Measurements from ENCODE around the gene PLBD1. TPM values are rescaled to one million over a fixed set of nuclear protein-coding genes. Genes with fewer than 3 reads are reported as not detected.
A peak's percentile ranks its signal among the peaks of the same experiment; 100 is the strongest.

PLBD1 gene
- total RNA-seq, 1 experiment from 2014 or later, result 21.1 TPM

- intact Hi-C loops (cut with micrococcal nuclease; ENCODE audit: unreplicated experiment), result loop anchor here (5.0 kb wide), 4 partner anchors 143 to 273 kb away; partner anchors contain the start of gene ATF7IP
- CTCF ChIA-PET, result no interaction called here
- no peak overlapping the region for H3K4me3 Mint-ChIP-seq (ENCODE audit: unreplicated experiment)
- no peak overlapping the region for H3K4me3 ChIP-seq (ENCODE audit: low read depth, low read length)
- H3K27me3 ChIP-seq (replicated peaks; ENCODE audit: control insufficient read depth, insufficient read depth, low read length), result no peaks in the 10 kb centered on the region
- H3K27me3 Mint-ChIP-seq (ENCODE audit: insufficient read depth, unreplicated experiment), result no peaks in the 10 kb centered on the region
- no peak for DNase-seq
- no TSS peak for BruUV-seq (replicated peaks)
- peaks cover 14% of the 10 kb centered on the region for H3K4me1 ChIP-seq
- H3K27ac Mint-ChIP-seq (ENCODE audit: unreplicated experiment), result peak overlapping the region; percentile 31
- TF ChIP-seq CTCF (IDR thresholded peaks at IDR 0.05; ENCODE audit: insufficient read depth in 1 of 2, low read depth in 1 of 2, low read length in 1 of 2, severe bottlenecking in 1 of 2, unreplicated experiment in 1 of 2), result no peak
- POLR2A ChIA-PET, result interaction anchor here (0.6 kb wide), 1 partner anchor 17 kb away, joined by 4 read pairs; no protein-coding TSS in a partner anchor
- H3K36me3 ChIP-seq (ENCODE audit: control insufficient read depth, insufficient read depth, low read length), result no peaks in the 10 kb centered on the region
- no peaks in the 10 kb centered on the region for H3K9me3 ChIP-seq
- peaks cover 44% of the 10 kb centered on the region for H3K36me3 Mint-ChIP-seq (ENCODE audit: insufficient read depth, unreplicated experiment)
- H3K9me3 Mint-ChIP-seq (ENCODE audit: unreplicated experiment), result no peaks in the 10 kb centered on the region
- peaks cover 10% of the 10 kb centered on the region for H3K4me1 Mint-ChIP-seq (ENCODE audit: low read depth, unreplicated experiment)
Measured at GRCh38 chr12:14510574-14510973, 57.1 kb downstream of the PLBD1 start.

GRCh38 chr12:14505626-14506596 is 61.8 kb downstream of the PLBD1 start:
- no peak overlapping the region for H3K4me3 Mint-ChIP-seq (ENCODE audit: unreplicated experiment)
- no peak for DNase-seq
- H3K4me3 ChIP-seq (ENCODE audit: low read depth, low read length), result no peak overlapping the region
- POLR2A ChIA-PET, result no interaction called here
- H3K27me3 Mint-ChIP-seq (ENCODE audit: insufficient read depth, unreplicated experiment), result no peaks in the 10 kb centered on the region
- peaks cover 61% of the 10 kb centered on the region for H3K36me3 Mint-ChIP-seq (ENCODE audit: insufficient read depth, unreplicated experiment)
- intact Hi-C loops (cut with micrococcal nuclease; ENCODE audit: unreplicated experiment), result no loop called here
- H3K9me3 Mint-ChIP-seq (ENCODE audit: unreplicated experiment), result no peaks in the 10 kb centered on the region
- TF ChIP-seq CTCF (IDR thresholded peaks at IDR 0.05; ENCODE audit: insufficient read depth in 1 of 2, low read depth in 1 of 2, low read length in 1 of 2, severe bottlenecking in 1 of 2, unreplicated experiment in 1 of 2), result no peak
- H3K4me1 ChIP-seq, result no peaks in the 10 kb centered on the region
- CTCF ChIA-PET, result interaction anchor here (0.6 kb wide), 1 partner anchor 129 kb away, joined by 3 read pairs; no protein-coding TSS in a partner anchor
- H3K4me1 Mint-ChIP-seq (ENCODE audit: low read depth, unreplicated experiment), result no peaks in the 10 kb centered on the region
- no peaks in the 10 kb centered on the region for H3K36me3 ChIP-seq (ENCODE audit: control insufficient read depth, insufficient read depth, low read length)
- H3K9me3 ChIP-seq, result no peaks in the 10 kb centered on the region
- BruUV-seq (replicated peaks), result no TSS peak
- H3K27ac Mint-ChIP-seq (ENCODE audit: unreplicated experiment), result no peak overlapping the region
- H3K27me3 ChIP-seq (replicated peaks; ENCODE audit: control insufficient read depth, insufficient read depth, low read length), result no peaks in the 10 kb centered on the region

GRCh38 chr12:14495326-14495725 is 72.4 kb downstream of the PLBD1 start:
- Histone ChIP-seq H3K4me3 (ENCODE audit: low read depth, low read length) (no peak overlapping the region), H3K36me3 (ENCODE audit: control insufficient read depth, insufficient read depth, low read length) (peaks cover 7% of the 10 kb centered on the region; the same call in 1 of the 2 replicates), H3K4me1 (no peaks in the 10 kb centered on the region), H3K9me3 (no peaks in the 10 kb centered on the region), H3K27me3 (replicated peaks; ENCODE audit: control insufficient read depth, insufficient read depth, low read length) (no peaks in the 10 kb centered on the region)
- Mint-ChIP-seq H3K4me1 (ENCODE audit: low read depth, unreplicated experiment) (no peaks in the 10 kb centered on the region), H3K36me3 (ENCODE audit: insufficient read depth, unreplicated experiment) (peaks cover 82% of the 10 kb centered on the region), H3K4me3 (ENCODE audit: unreplicated experiment) (no peak overlapping the region), H3K9me3 (ENCODE audit: unreplicated experiment) (no peaks in the 10 kb centered on the region), H3K27ac (ENCODE audit: unreplicated experiment) (no peak overlapping the region), H3K27me3 (ENCODE audit: insufficient read depth, unreplicated experiment) (no peaks in the 10 kb centered on the region)
- no TSS peak for BruUV-seq (replicated peaks)
- intact Hi-C loops (cut with micrococcal nuclease; ENCODE audit: unreplicated experiment), result no loop called here
- no peak for TF ChIP-seq CTCF (IDR thresholded peaks at IDR 0.05; ENCODE audit: insufficient read depth in 1 of 2, low read depth in 1 of 2, low read length in 1 of 2, severe bottlenecking in 1 of 2, unreplicated experiment in 1 of 2)
- ChIA-PET CTCF (no interaction called here), POLR2A (no interaction called here)
- no peak for DNase-seq
